ENCODE measurements around the gene MARCKSL1. TPM values are rescaled to one million over a fixed set of nuclear protein-coding genes. Genes with fewer than 3 reads are reported as not detected.

The MARCKSL1 gene
- total and polyA plus RNA-seq, 2 of the 8 experiments (the other 6 are each of a cell fraction or from before 2014, with no cell fraction given): 536 to 558 TPM

DNA sequence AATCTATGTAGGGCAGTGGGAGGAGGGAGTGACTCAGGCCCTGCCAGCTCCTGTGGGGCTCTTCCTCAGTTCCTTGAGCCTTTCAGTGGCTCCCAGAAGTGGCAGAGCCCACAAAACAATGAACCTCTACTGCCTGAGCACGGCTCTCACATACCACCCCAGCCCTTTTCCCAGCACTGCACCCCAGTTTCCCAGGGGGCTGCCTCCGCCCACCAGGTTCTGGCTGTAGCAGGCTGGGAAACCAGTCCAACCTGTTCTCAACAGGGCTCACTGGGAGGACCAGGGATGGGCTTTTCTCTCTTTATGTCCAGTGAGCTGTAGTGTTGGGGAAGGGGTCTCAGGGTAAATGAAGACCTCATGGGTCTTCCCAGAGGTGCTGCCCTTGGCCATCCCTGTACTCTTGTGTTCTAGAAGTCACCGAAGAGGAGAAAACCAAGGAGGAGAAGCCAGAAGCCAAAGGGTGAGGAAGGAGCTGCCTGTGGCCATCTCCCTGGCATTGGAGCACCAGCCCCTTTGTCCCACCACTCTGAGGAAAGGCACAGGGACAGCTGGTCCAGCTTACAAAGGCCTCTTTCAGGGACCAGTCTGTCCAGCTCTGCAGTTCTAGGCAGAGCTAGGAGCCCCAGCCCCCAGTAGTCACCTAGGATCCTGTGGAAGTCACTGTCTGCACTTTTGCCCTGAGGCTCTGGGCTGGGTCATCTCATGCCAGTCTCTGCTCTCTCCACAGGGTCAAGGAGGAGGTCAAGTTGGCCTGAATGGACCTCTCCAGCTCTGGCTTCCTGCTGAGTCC lies 3.5 kb downstream of the MARCKSL1 start:
- 72% methylated on average over 3 of the region's 3 CpGs; no CpG with 5 or more reads in 1 of the 2 experiments for WGBS, 2 experiments (ENCODE audit: extremely low coverage in 1 of 2, insufficient coverage in 1 of 2, insufficient read length in 1 of 2, insufficient replicate concordance in 2 of 2, low coverage in 1 of 2, low lambda C conversion rate in 2 of 2, missing lambda C conversion rate in 1 of 2)
- CTCF ChIA-PET (ENCODE audit: partially characterized antibody): interaction anchor here (0.8 to 3.6 kb wide), 12 partner anchors 8 to 131 kb away, joined by 3 to 14 read pairs (median 4); partner anchors contain the start of genes FAM229A and TSSK3
- Histone ChIP-seq H2BK5ac (ENCODE audit: low read depth, low read length) (no peak overlapping the region), H4K91ac (replicated peaks; ENCODE audit: insufficient read length, low read length) (no peak overlapping the region), H2BK15ac (ENCODE audit: low read length) (no peak overlapping the region), H3K79me2 (ENCODE audit: control insufficient read depth in 1 of 2, insufficient read depth in 2 of 2, low read length in 2 of 2) (peaks cover 4 to 21% of the 10 kb centered on the region in 2 experiments; a peak in 3 of 4 replicates), H2BK120ac (replicated peaks; ENCODE audit: low read depth, low read length) (no peak overlapping the region), H2BK12ac (ENCODE audit: low read depth, low read length) (no peak overlapping the region), H3K4me2 (ENCODE audit: insufficient read depth in 1 of 2, low read depth in 2 of 2, low read length in 2 of 2) (peak overlapping the region; percentile 29 to 31; a peak in 2 of 4 replicates), H4K5ac (ENCODE audit: insufficient read length, low read depth, low read length) (no peak overlapping the region), H3K14ac (ENCODE audit: insufficient read length) (no peak overlapping the region), H2AK5ac (ENCODE audit: low read depth, low read length) (no peak overlapping the region), H3K23ac (ENCODE audit: insufficient read length) (no peak overlapping the region), H2AFZ (ENCODE audit: low read length) (no peak overlapping the region), H3K9me3 (ENCODE audit: insufficient read depth in 2 of 2, low read depth in 1 of 2, low read length in 1 of 2) (no peaks in the 10 kb centered on the region), H3K27me3 (replicated peaks in 1 of 4; ENCODE audit: control insufficient read depth in 3 of 4, extremely low read depth in 1 of 4, insufficient read depth in 3 of 4, low read length in 3 of 4) (peaks cover 0 to 7% (median 2%) of the 10 kb centered on the region in 4 experiments; a peak in 4 of 7 replicates), H4K8ac (ENCODE audit: extremely low read depth, insufficient read depth, low read length) (peak overlapping the region; percentile 36; the same call in 1 of the 2 replicates), H3K36me3 (ENCODE audit: control insufficient read depth in 2 of 4, insufficient read depth in 4 of 4, low read length in 3 of 4) (peaks cover 19 to 71% (median 28%) of the 10 kb centered on the region in 4 experiments; a peak in 7 of 8 replicates), H3K4ac (replicated peaks; ENCODE audit: insufficient read length, low read depth, low read length) (no peak overlapping the region), H4K20me1 (replicated peaks in 1 of 2; ENCODE audit: control insufficient read depth in 1 of 2, insufficient read depth in 2 of 2, low read length in 2 of 2) (peaks cover 9 to 18% of the 10 kb centered on the region in 2 experiments), H2BK20ac (ENCODE audit: low read length) (no peak overlapping the region), H3K18ac (ENCODE audit: extremely low read depth, low read length) (0 out of 2 replicates have a peak overlapping the region, but pooled peaks have one; percentile 20), H3K4me1 (replicated peaks in 1 of 4; ENCODE audit: control insufficient read depth in 3 of 4, insufficient read depth in 4 of 4, low read length in 3 of 4) (peaks cover 5 to 32% (median 23%) of the 10 kb centered on the region in 4 experiments), H3K23me2 (ENCODE audit: low read depth, low read length) (peaks cover 10% of the 10 kb centered on the region; the same call in 1 of the 2 replicates), H3K79me1 (ENCODE audit: low read depth, low read length) (peaks cover 2% of the 10 kb centered on the region; the same call in 1 of the 2 replicates), H3K56ac (replicated peaks; ENCODE audit: insufficient read length, low read depth, low read length) (no peak overlapping the region), H3K27ac (ENCODE audit: low read depth, low read length) (peak overlapping the region; percentile 54), H3K4me3 (ENCODE audit: extremely low read depth in 1 of 4, insufficient read depth in 2 of 4, low read depth in 3 of 4, low read length in 4 of 4) (peak overlapping the region in 2 of 4 experiments; percentile 19 to 33; a peak in 3 of 8 replicates), H3K9ac (replicated peaks in 1 of 4; ENCODE audit: extremely low read depth in 1 of 4, low read depth in 3 of 4, low read length in 3 of 4) (peak overlapping the region in 2 of 4 experiments; percentile 29 to 43; a peak in 3 of 7 replicates)
- FAIRE-seq (no peak), DNase-seq (ENCODE audit: low read depth in 1 of 2, low spot score in 2 of 2) (peak in 1 of 2 experiments; percentile 71)
- POLR2A ChIA-PET (ENCODE audit: partially characterized antibody): interaction anchor here (0.7 to 13.4 kb wide), 46 partner anchors 11 to 329 kb away, joined by 3 to 321 read pairs (median 5); partner anchors contain the start of genes BSDC1, CCDC28B, FAM167B and FAM229A
- TF ChIP-seq SP4 (IDR thresholded peaks at IDR 0.05; ENCODE audit: low read length) (no peak), KDM5A (IDR thresholded peaks at IDR 0.05; ENCODE audit: low read length) (no peak), YY1 (IDR thresholded peaks at IDR 0.05; ENCODE audit: low read depth, low read length) (no peak), CBX5 (IDR thresholded peaks at IDR 0.05; ENCODE audit: low read depth, low read length) (no peak), TAF1 (IDR thresholded peaks at IDR 0.05; ENCODE audit: low read depth, low read length) (peak; percentile 56), BRCA1 (IDR thresholded peaks at IDR 0.05; ENCODE audit: low read depth, low read length) (no peak), RFX5 (IDR thresholded peaks at IDR 0.05; ENCODE audit: borderline replicate concordance, low read depth, low read length) (no peak)

Measured in H1 (cell line).